ENCODE results near the gene SMARCA1. TPM values are rescaled to one million over a fixed set of nuclear protein-coding genes. Genes with fewer than 3 reads are reported as not detected.

SMARCA1 gene
- total and polyA plus RNA-seq, 8 donors: 7.9 to 89.8 (median 29.4) TPM

GRCh38 chrX:129445436-129445835 lies 77.9 kb downstream of the SMARCA1 start:
- no peak for TF ChIP-seq CTCF (IDR thresholded peaks at IDR 0.05)
- no peak for TF ChIP-seq EP300 (IDR thresholded peaks at IDR 0.05)
- TF ChIP-seq POLR2A (IDR thresholded peaks at IDR 0.05): no peak
- TF ChIP-seq POLR2AphosphoS5 (IDR thresholded peaks at IDR 0.05): no peak
- no peaks in the 10 kb centered on the region for H3K9me3 ChIP-seq
- no peaks in the 10 kb centered on the region for H3K27me3 ChIP-seq
- intact Hi-C loops (cut with DNase I; ENCODE audit: low total_unique reads): no loop called here
- H3K36me3 ChIP-seq: no peaks in the 10 kb centered on the region
- H3K27ac ChIP-seq: no peak overlapping the region
- no peaks in the 10 kb centered on the region for H3K4me1 ChIP-seq
- H3K4me3 ChIP-seq: no peak overlapping the region
- no peak for DNase-seq

GRCh38 chrX:129433945-129434344 lies 89.3 kb downstream of the SMARCA1 start:
- no peak for TF ChIP-seq POLR2AphosphoS5 (IDR thresholded peaks at IDR 0.05)
- Histone ChIP-seq H3K4me1 (no peaks in the 10 kb centered on the region), H3K27me3 (no peaks in the 10 kb centered on the region), H3K27ac (no peak overlapping the region), H3K4me3 (no peak overlapping the region), H3K36me3 (peaks cover 0 to 6% (median 0%) of the 10 kb centered on the region in 4 donors), H3K9me3 (no peaks in the 10 kb centered on the region)
- WGBS, 5 donors: 47 to 72% (median 62%) methylated on average over 3 of the region's 3 CpGs
- no peak for DNase-seq
- intact Hi-C loops (cut with DNase I; ENCODE audit: low total_unique reads): no loop called here

- H3K4me1 ChIP-seq: no peaks in the 10 kb centered on the region
- no peak overlapping the region for H3K27ac ChIP-seq
- intact Hi-C loops (cut with DNase I; ENCODE audit: low total_unique reads): no loop called here
- no peaks in the 10 kb centered on the region for H3K27me3 ChIP-seq
- no peak for DNase-seq
- H3K9me3 ChIP-seq: no peaks in the 10 kb centered on the region
- no peak overlapping the region for H3K4me3 ChIP-seq
- peaks cover 0 to 6% (median 0%) of the 10 kb centered on the region in 4 donors for H3K36me3 ChIP-seq
- WGBS, 5 donors: 44 to 73% (median 54%) methylated on average over 2 of the region's 2 CpGs
- no peak for TF ChIP-seq CTCF (IDR thresholded peaks at IDR 0.05)
- no peak for TF ChIP-seq EP300 (IDR thresholded peaks at IDR 0.05)
- TF ChIP-seq POLR2AphosphoS5 (IDR thresholded peaks at IDR 0.05): no peak
- TF ChIP-seq POLR2A (IDR thresholded peaks at IDR 0.05): no peak
These were observed 89.8 kb downstream of the SMARCA1 start for GRCh38 chrX:129433461-129433860.

- peaks cover 0 to 12% (median under 1%) of the 10 kb centered on the region in 4 donors for H3K9me3 ChIP-seq
- DNase-seq: no peak
- TF ChIP-seq POLR2A (IDR thresholded peaks at IDR 0.05) (no peak), POLR2AphosphoS5 (IDR thresholded peaks at IDR 0.05) (no peak), EP300 (IDR thresholded peaks at IDR 0.05) (no peak), CTCF (IDR thresholded peaks at IDR 0.05) (no peak)
These were observed 96.0 kb downstream of the SMARCA1 start for GRCh38 chrX:129427267-129427666.

GRCh38 chrX:129423191-129423590 lies 100.1 kb downstream of the SMARCA1 start:
- 69 to 94% (median 74%) methylated on average over 4 of the region's 4 CpGs for WGBS, 5 donors
- intact Hi-C loops (cut with DNase I; ENCODE audit: low total_unique reads): no loop called here
- Histone ChIP-seq H3K9me3 (peaks cover 0 to 36% (median 8%) of the 10 kb centered on the region in 4 donors), H3K4me1 (no peaks in the 10 kb centered on the region), H3K27me3 (no peaks in the 10 kb centered on the region), H3K36me3 (peaks cover 0 to 15% (median 11%) of the 10 kb centered on the region in 4 donors), H3K27ac (no peak overlapping the region), H3K4me3 (no peak overlapping the region)
- DNase-seq: no peak
- TF ChIP-seq POLR2A (IDR thresholded peaks at IDR 0.05): no peak
- TF ChIP-seq POLR2AphosphoS5 (IDR thresholded peaks at IDR 0.05): no peak
- TF ChIP-seq EP300 (IDR thresholded peaks at IDR 0.05): no peak
- no peak for TF ChIP-seq CTCF (IDR thresholded peaks at IDR 0.05)

More at GRCh38 chrX:129427267-129427666, 96.0 kb downstream of the SMARCA1 start:
- H3K4me3 ChIP-seq: no peak overlapping the region
- 50 to 100% (median 83%) methylated on average over 1 of the region's 1 CpG; no CpG with 5 or more reads in 1 of the 5 donors for WGBS, 5 donors
- intact Hi-C loops (cut with DNase I; ENCODE audit: low total_unique reads): no loop called here
- H3K27me3 ChIP-seq: no peaks in the 10 kb centered on the region
- no peaks in the 10 kb centered on the region for H3K4me1 ChIP-seq
- H3K27ac ChIP-seq: no peak overlapping the region
- peaks cover 0 to 16% (median 11%) of the 10 kb centered on the region in 4 donors for H3K36me3 ChIP-seq

Data from stomach (tissue), 9 donors.